HG02943 (cell line): ENCODE measurements around the gene BSDC1.

Experiments
- ATAC-seq: cut with Tn5 transposase; IDR thresholded peaks from one replicate; pipeline ENCODE4 v1.9.1; 2021; ENCODE audit warnings: mild to moderate bottlenecking, low read depth, moderate library complexity; ENCODE audit not compliant: unreplicated experiment

The BSDC1 gene

DNA sequence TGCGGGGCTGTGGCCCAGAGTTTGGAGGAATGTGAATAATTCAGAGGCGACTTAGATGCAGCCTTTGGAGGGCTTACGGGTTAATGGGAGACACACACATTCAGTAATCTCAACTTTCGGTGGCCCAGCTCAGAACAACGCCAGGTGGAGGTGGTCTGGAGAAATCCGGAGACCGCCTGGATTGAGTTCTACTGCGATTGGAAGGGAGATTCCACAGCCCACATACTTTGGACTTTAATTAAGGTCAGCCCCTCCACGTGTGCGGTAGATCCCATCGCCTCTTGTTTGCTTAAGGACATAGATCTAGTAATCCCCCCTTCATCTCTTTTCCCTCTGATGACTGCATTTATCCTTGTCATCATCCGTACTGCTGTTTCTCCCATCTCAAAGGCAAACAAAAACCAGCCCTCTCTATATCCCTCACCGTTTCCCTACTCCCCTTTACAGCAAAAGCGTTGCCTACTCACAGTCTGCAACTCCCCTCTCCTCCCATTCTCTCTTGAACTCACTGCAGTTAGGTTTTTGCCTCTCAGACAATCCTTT lies 720 bp upstream of the BSDC1 start:
- ATAC-seq: no peak

- ATAC-seq: peak; percentile 13
These were observed 455 bp downstream of the BSDC1 start for GRCh38 chr1:32393832-32394140.

DNA sequence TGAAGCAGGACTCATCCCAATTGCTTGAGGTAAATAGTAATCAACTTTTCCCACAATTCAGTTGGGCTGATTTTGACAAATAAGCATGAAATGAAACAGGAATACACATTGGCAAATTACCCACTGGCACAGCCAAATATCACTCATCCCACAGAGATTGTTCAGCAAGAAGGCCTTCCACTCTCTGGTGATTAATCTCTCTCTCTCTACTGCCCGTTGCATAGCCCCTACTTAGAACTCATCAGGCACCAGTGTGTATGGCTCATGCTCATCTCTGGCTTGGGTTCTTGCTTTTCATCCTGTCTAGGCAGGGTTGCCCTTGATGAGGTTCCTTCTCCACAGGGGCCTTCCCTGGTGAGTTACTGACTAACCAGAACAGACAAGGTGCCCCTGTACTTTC lies 1.1 kb downstream of the BSDC1 start:
- ATAC-seq: no peak

DNA sequence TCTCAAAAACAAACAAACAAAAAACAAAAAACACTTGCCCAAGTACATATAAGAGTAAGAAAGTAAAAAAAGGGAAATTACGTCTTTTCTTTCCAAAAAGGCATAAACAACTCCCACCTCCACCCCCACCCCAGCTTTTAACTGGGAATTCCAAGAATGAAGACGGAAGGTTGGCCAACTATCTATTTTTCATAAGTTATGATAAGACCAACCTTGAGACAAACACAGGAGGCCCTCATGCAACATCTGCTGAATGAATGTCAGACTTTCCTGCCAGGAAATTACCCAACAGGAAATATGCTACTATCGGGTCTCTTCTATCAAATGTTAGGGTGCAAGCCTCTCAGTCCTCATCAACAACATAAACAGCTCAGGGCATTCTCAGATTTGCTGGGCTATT lies 1.9 kb downstream of the BSDC1 start:
- ATAC-seq: no peak

DNA sequence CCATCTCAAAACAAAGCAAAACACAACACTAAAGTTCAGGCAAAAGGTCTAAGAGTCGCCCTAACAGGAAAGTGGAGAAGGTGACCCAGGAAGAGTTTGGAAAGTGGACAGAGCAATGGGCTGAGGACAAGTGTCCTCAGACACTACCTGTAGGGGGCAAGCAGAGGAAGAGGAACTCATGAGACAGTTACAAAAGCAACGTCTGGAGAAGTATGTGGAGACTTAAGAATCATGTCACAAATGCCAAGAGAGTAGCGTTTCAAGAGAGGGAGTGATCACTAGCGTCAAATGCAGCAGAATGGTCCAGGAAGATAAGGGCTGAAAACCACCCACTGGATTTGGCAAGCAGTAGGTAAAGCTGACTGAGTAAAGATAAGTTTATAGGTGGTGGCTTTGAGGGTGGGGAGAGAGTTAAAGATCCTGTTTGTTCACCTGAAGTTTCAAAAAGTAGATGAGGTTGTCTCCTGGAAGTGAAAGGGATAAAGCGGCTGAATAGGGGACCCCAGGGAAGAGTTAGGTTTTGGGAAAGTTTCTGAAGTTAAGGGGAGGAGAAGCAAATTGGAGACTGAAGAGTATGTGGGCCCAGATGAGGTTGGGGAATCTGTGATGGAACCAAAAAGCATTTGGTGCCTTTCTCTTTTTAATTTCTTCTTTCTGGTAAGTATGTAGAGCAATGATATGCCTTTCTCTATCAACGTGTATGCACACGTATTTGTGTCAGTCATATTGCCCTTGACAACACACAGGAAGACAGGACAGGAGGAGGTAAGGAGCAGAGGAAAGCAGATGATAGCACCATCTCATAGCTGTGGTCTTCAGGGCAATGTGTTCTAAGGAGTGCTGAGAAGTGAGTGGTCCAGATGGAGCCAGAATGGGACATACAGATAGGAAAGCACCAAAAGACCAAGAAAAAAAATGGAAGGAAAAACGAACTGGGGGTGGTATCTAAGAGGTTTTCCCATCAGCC lies 3.1 kb downstream of the BSDC1 start:
- no peak for ATAC-seq

- ATAC-seq: no peak
These were observed 5.6 kb downstream of the BSDC1 start for GRCh38 chr1:32388641-32389040.

GRCh38 chr1:32386676-32387392 lies 7.4 kb downstream of the BSDC1 start:
- no peak for ATAC-seq

DNA sequence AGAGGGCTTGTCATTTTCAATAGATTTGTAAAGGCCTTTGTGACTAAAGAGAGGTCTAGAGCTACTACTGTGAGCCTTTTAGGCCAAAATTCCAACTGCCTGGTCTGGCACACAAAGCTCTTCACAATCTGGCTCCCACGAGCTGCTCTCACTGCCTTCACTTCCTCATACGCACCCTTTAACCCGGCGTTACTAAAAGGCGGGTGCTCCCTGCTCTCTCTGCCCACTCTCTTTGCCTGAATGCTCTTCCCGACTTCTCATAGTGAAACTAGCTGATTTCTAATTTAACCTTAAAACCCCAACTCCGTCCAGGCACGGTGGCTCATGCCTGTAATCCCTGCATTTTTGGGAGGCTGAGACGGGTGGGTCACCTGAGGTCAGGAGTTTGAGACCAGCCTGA lies 14.2 kb downstream of the BSDC1 start:
- ATAC-seq: no peak

DNA sequence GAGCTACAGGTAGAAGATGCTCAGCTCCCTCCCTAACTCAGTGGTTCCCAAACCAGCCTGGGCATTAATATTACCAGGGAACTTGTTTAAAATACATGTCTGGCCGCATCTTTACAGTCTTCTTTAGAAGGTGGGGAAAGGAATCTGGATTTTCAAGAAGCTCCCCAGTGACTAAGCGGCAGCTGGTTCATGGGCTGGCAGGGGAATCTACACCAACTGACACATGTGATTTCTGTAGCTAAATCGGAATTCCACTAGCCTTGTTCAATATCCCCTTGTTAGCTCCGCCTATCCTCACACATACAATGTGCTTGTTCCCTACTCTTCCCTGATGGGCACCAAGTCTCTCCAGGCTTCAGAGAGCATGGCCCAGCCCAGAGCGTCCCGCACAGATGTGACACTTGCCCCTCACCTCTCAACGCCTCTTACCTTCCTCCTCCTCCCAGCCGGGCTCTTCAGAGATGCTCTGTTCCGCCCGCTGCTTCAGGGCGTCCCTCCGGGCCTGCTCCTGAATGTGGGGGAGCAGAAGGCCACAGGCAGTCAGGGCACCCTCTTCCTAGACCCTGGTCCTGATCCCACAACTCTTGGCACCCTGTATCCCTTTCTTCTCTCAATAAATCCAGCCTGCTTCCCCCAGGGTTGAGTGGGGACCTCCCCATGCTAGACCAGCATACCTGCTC lies 16.6 kb downstream of the BSDC1 start:
- ATAC-seq: no peak

DNA sequence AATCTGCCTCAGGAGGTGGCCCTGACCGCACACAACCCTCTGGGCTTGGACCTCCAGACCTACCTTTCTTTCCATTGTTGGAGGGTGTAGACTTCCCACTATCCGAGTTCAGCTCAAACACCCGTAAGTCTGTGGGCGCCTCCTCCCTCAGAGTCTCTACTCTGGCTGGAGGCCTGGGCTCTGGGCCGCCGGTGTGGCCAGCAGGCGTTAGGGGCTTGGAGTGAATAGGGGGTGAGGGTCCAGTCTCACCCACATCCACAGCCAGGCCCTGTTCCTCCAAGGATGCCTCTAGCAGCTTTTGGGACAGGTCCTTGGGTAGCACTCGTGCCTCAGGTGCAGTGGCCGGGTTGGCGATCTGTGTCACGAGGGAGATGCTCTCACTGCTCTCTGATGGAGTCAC lies 18.0 kb downstream of the BSDC1 start:
- ATAC-seq: no peak

GRCh38 chr1:32373996-32374592 lies 20.1 kb downstream of the BSDC1 start:
- no peak for ATAC-seq

GRCh38 chr1:32372149-32372756 lies 22.0 kb downstream of the BSDC1 start:
- ATAC-seq: no peak

- no peak for ATAC-seq
These were observed 26.2 kb downstream of the BSDC1 start for GRCh38 chr1:32367912-32368635.

- no peak for ATAC-seq
These were observed 28.8 kb downstream of the BSDC1 start for GRCh38 chr1:32365445-32365844.

DNA sequence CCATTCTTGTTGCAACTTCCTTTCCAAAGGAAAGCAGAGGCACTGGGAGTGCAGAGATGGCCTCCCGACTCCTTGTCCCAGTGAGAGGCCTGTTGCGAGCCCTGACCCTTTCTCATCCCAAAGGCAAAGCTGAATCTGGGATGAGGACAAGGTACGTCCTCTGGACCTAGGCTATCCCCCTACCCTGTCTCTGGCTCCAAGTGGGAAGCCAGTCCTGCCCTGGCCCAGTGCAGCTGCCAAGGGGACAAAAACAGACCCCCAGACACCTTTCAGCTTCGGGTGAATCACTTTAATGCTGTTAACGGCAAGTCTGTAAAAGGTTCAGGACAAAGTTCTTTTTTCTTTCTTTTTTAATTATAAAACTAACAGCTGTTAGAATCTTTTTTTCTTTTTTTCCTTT lies 29.4 kb downstream of the BSDC1 start:
- ATAC-seq: no peak

DNA sequence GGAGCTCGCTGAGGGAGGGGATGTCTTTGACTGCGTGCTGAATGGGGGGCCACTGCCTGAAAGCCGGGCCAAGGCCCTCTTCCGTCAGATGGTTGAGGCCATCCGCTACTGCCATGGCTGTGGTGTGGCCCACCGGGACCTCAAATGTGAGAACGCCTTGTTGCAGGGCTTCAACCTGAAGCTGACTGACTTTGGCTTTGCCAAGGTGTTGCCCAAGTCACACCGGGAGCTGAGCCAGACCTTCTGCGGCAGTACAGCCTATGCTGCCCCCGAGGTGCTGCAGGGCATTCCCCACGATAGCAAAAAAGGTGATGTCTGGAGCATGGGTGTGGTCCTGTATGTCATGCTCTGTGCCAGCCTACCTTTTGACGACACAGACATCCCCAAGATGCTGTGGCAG lies 30.5 kb downstream of the BSDC1 start:
- no peak for ATAC-seq

DNA sequence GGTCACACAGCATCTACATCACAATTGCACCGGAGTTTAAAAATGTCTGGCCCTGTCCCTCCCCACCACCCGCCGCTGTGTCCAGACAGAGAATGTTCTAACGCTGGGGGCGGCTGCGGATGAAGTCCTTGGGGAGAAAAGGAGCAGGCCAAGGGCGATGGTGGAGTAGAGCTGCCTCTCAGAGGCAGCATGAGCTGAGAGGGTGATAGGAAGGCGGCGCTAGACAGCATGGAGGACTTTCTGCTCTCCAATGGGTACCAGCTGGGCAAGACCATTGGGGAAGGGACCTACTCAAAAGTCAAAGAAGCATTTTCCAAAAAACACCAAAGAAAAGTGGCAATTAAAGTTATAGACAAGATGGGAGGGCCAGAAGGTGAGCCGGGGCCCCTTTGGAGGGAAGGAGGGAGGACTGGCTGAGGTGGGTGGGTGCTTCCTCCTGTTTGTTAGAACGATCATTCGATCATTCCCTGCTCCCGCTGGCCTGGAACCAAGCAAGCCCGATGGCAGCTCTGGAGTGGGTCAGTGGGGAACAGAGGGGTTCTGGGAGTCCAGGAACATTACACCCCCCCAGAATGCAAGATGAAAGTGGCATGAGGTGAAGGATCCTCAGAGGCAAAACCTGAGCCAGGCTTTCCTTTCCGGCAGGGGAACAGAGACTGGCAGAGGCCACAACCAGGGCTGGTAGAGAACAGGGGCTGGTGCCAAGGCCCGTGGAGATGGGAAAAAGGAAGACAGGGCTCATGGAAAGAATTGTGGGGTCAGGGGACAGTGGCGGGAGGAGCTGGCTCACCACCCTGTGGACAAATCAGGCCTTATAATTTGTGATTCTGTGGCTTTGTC lies 31.5 kb downstream of the BSDC1 start, which contains the start of the genes FAM229A and TSSK3:
FAM229A (minus strand) TSS at position 12 of the 840 bp plus-strand sequence. CDS start 394 bp downstream, outside the sequence.
TSSK3 (plus strand) TSS at position 66 of the 840 bp plus-strand sequence; CDS start at position 229, 163 bp downstream.
- no peak for ATAC-seq

DNA sequence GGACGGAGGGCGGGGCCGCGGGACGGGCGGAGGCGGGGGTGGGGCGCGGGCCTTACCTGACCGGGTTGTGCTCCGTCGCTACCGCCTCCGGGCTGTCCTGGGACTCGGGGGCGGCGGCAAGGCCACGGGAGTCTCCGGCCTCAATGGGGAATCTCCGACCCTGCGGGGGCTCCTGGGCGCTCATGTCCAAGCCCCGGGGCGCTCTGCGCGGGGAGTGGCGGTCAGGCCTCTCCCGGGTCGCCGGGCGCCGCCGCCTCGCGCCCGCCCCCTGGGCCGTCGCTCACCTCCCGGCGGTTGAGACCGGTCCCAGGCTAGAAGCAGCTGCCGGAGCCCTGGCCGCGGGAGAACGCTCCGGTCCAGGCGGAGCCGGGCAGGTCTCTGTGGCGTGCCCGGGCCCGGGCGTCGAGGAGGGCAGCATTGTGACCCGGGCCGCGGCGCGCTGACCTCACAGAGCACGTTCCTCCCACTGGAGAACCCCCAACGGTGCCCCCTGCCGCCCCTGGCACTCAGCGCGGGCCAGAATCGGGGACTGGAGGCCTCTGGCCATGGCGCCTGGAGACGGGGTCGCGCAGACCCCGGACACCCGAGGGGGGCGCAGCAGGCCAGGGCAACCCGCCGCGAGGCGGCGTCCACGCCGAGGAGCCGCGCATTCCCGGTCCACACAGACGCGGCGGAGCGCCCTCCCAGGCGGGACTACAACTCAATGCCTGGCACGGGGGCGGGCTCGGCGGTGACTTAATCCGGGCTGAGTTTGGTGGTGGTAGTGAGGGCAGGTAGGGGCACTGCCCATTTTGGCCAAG lies 32.4 kb downstream of the BSDC1 start:
- no peak for ATAC-seq
